ENCODE results near the gene MRPL58.

MRPL58 gene

GRCh38 chr17:75048249-75048878 is 35.9 kb downstream of the MRPL58 start:
- DNase-seq, result no peak

GRCh38 chr17:75049057-75049456 is 36.6 kb downstream of the MRPL58 start:
- no peak for DNase-seq

GRCh38 chr17:75049706-75050105 is 37.2 kb downstream of the MRPL58 start:
- no peak for DNase-seq

- DNase-seq, result no peak
Observed at GRCh38 chr17:75051941-75052340, 39.5 kb downstream of the MRPL58 start.

GRCh38 chr17:75059369-75060345 is 47.2 kb downstream of the MRPL58 start:
- no peak for DNase-seq

GRCh38 chr17:75060434-75061054 is 48.1 kb downstream of the MRPL58 start:
- DNase-seq, result no peak

GRCh38 chr17:75061055-75061438 is 48.6 kb downstream of the MRPL58 start:
- no peak for DNase-seq

GRCh38 chr17:75061618-75062017 is 49.1 kb downstream of the MRPL58 start:
- no peak for DNase-seq

- DNase-seq, result no peak
Observed at GRCh38 chr17:75063201-75063600, 50.7 kb downstream of the MRPL58 start.

GRCh38 chr17:75063626-75064025 is 51.2 kb downstream of the MRPL58 start:
- no peak for DNase-seq

- no peak for DNase-seq
Observed at GRCh38 chr17:75064040-75064439, 51.6 kb downstream of the MRPL58 start.

GRCh38 chr17:75064460-75064859 is 52.0 kb downstream of the MRPL58 start:
- DNase-seq, result no peak

- DNase-seq, result no peak
Observed at GRCh38 chr17:75064867-75065561, 52.5 kb downstream of the MRPL58 start.

GRCh38 chr17:75065562-75066151 is 53.2 kb downstream of the MRPL58 start:
- no peak for DNase-seq

- DNase-seq, result no peak
Observed at GRCh38 chr17:75067856-75068255, 55.4 kb downstream of the MRPL58 start.

- DNase-seq, result no peak
Observed at GRCh38 chr17:75068750-75069149, 56.3 kb downstream of the MRPL58 start.

- DNase-seq, result no peak
Observed at GRCh38 chr17:75069783-75070182, 57.3 kb downstream of the MRPL58 start.
